H1 (cell line): ENCODE measurements around the gene TTC3.

ENCODE experiments used
- EP300 ChIP-seq, 2 experiments: IDR thresholded peaks; 1 replicate in 1 of 2; 2 replicates in 1 of 2; pipeline ENCODE4 v1.6.1; 2011 to 2012; ENCODE audit warnings: low read depth in 2 of 2, low read length in 2 of 2, mild to moderate bottlenecking in 2 of 2, borderline replicate concordance in 1 of 2, inconsistent platforms in 1 of 2, moderate library complexity in 1 of 2
- POLR2A ChIP-seq, 2 experiments: IDR thresholded peaks; 1 replicate in 1 of 2; 2 replicates in 1 of 2; pipeline ENCODE4 v1.6.1; 2011; ENCODE audit warnings: low read depth in 2 of 2, low read length in 2 of 2, mild to moderate bottlenecking in 2 of 2; ENCODE audit errors: control extremely low read depth in 1 of 2
- SIN3A ChIP-seq, 2 experiments: IDR thresholded peaks in 1 of 2; conservative IDR thresholded peaks in 1 of 2; 2 replicates each; pipeline ENCODE4 v1.6.1; 2011 to 2012; ENCODE audit warnings: low read length in 2 of 2, improper control_type of control experiment in 1 of 2, low read depth in 1 of 2, mild to moderate bottlenecking in 1 of 2

DNA sequence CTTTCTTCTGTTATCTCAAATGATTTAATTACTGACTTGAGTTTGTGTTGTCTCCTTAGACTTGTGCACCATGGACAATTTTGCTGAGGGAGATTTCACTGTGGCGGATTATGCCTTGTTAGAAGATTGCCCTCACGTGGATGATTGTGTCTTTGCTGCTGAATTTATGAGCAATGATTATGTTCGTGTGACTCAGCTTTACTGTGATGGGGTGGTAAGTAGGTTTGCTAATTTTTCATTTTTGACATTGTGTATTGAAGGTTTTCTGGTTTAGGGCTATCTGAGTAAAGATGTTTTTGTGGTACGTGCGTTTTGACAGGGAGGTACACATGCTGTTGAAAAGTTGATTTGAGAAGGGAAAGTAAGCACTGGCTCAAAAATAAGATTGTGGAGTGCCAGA, 14.1 kb downstream of the TTC3 start:
- TF ChIP-seq POLR2A (IDR thresholded peaks at IDR 0.05; ENCODE audit: control extremely low read depth in 1 of 2, low read depth in 2 of 2, low read length in 2 of 2) = no peak
- TF ChIP-seq SIN3A (conservative IDR thresholded peaks at IDR 0.05 in 1 of 2, IDR thresholded peaks at IDR 0.05 in 1 of 2; ENCODE audit: low read depth in 1 of 2, low read length in 2 of 2) = no peak
- no peak for TF ChIP-seq EP300 (IDR thresholded peaks at IDR 0.05; ENCODE audit: borderline replicate concordance in 1 of 2, low read depth in 2 of 2, low read length in 2 of 2)
